Measurements from ENCODE around the gene ZC3H12C. TPM values are rescaled to one million over a fixed set of nuclear protein-coding genes. Genes with fewer than 3 reads are reported as not detected.

Gene ZC3H12C
- total RNA-seq, 3 donors from 2014 or later = 15.9 to 28.7 (median 21.5) TPM

DNA sequence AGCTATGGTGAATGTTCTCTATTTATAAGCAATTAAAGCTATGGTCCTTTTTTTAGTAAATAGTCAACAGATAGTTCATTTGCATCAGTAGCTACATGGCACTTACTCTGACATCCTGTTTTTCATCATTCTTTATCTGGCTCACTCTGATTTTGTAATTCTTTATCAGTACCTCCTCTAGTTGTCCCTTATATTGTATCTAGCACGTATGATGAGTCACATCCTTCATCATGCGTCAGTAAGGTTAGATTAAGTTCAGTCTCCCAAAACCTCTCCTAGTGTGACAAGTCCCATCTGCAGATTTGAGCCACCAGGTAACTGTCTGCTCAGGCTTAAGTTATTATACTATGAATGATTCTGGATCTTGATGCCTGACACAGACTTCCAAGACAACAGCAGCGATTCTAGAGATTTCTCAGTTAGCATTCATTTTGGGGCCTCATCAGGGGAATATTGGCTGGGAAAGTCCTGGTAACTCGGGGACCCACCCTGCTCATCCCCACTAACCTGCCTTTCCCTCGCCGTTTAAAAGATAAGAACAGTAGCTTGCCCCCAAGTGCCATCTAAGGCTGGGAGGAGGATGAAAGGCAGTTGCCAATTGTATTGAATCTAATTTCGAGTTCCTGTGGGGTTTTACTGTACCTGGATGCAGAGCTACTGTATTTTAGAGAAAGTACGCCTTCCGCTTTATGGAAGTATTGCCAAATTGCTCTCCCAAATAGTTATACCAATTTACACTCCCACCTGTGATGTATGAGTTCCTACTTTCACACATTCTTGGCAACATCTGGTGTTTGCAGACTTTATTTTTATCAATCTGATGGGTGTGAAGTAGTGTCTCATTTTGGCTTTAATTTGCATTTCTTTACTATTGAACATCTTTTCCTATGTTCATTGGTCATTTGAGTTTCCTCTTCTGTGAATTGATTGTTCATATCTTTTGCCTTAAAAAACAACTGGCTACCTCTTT, 55.9 kb downstream of the ZC3H12C start:
- intact Hi-C loops (cut with DNase I, micrococcal nuclease) = no loop called here
- no peak for TF ChIP-seq CTCF (IDR thresholded peaks at IDR 0.05)
- no peaks in the 10 kb centered on the region for H3K36me3 ChIP-seq (ENCODE audit: low read depth)
- no peak overlapping the region for H3K4me3 ChIP-seq
- ATAC-seq (no peak), DNase-seq (no peak)
- H3K4me1 ChIP-seq (ENCODE audit: low read depth) = no peaks in the 10 kb centered on the region
- no peaks in the 10 kb centered on the region for H3K9me3 ChIP-seq

- intact Hi-C loops (cut with DNase I, micrococcal nuclease) = no loop called here
Measured at GRCh38 chr11:110152199-110152598, 59.0 kb downstream of the ZC3H12C start.

DNA sequence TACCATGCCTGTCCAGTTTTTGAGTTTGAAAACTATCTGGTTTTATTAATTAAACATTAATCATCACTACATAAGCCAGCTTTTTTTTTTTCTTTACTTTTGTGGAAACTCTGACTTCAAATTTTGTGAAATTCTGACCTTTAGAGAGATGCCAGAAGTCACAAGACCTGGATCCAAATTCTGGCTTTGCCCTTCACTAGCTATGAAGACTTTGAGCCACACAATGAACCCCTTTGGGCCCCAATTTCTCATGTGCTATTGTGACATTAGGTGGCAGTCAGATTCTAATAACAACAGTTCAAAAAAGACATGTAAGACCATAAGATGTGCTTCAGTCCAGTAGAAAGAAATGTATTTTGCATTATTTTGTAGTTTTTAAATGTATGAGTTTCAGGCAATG, 60.3 kb downstream of the ZC3H12C start:
- Histone ChIP-seq H3K36me3 (ENCODE audit: low read depth) (no peaks in the 10 kb centered on the region), H3K4me3 (no peak overlapping the region), H3K4me1 (ENCODE audit: low read depth) (no peaks in the 10 kb centered on the region), H3K9me3 (no peaks in the 10 kb centered on the region)
- DNase-seq (no peak), ATAC-seq (no peak)
- intact Hi-C loops (cut with DNase I, micrococcal nuclease) = no loop called here
- no peak for TF ChIP-seq CTCF (IDR thresholded peaks at IDR 0.05)

More at GRCh38 chr11:110152199-110152598, 59.0 kb downstream of the ZC3H12C start:
- no peak overlapping the region for H3K4me3 ChIP-seq
- no peak for TF ChIP-seq CTCF (IDR thresholded peaks at IDR 0.05)
- H3K4me1 ChIP-seq (ENCODE audit: low read depth) = no peaks in the 10 kb centered on the region
- no peaks in the 10 kb centered on the region for H3K36me3 ChIP-seq (ENCODE audit: low read depth)
- ATAC-seq = no peak
- H3K9me3 ChIP-seq = no peaks in the 10 kb centered on the region
- DNase-seq = no peak

DNA sequence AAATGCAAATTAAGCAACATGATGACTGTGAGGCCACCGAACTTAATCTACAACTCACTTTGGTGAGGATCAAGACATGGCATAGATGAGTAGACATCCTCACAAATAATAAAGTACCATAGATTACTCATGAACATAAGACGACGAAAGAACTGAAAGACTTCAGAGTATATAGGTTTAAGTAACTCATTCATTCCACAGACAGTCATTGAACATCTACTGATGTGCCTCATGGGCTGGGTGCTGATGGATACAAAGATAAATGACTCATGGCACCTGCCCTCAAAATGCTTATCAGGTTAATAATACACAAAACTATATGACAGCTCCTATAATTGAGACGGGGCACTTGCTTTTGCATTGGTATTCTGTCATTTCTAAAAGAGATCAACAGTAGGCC, 63.3 kb downstream of the ZC3H12C start:
- no peaks in the 10 kb centered on the region for H3K4me1 ChIP-seq (ENCODE audit: low read depth)

More for the DNA sequence above, 63.3 kb downstream of the ZC3H12C start:
- no peaks in the 10 kb centered on the region for H3K36me3 ChIP-seq (ENCODE audit: low read depth)
- no peak for TF ChIP-seq CTCF (IDR thresholded peaks at IDR 0.05)
- no peak for DNase-seq
- no peak overlapping the region for H3K4me3 ChIP-seq
- no peaks in the 10 kb centered on the region for H3K9me3 ChIP-seq
- intact Hi-C loops (cut with DNase I, micrococcal nuclease) = no loop called here
- no peak for ATAC-seq

All from mucosa of descending colon (tissue), 3 donors.